Inferior parietal cortex (tissue), 1 donor: ENCODE measurements around the gene SH3TC1.

Experiments used
- DNase-seq: peaks from one replicate; pipeline ENCODE4 v3.0.0-alpha.2; 2016; ENCODE audit errors: extremely low spot score

The SH3TC1 gene

DNA sequence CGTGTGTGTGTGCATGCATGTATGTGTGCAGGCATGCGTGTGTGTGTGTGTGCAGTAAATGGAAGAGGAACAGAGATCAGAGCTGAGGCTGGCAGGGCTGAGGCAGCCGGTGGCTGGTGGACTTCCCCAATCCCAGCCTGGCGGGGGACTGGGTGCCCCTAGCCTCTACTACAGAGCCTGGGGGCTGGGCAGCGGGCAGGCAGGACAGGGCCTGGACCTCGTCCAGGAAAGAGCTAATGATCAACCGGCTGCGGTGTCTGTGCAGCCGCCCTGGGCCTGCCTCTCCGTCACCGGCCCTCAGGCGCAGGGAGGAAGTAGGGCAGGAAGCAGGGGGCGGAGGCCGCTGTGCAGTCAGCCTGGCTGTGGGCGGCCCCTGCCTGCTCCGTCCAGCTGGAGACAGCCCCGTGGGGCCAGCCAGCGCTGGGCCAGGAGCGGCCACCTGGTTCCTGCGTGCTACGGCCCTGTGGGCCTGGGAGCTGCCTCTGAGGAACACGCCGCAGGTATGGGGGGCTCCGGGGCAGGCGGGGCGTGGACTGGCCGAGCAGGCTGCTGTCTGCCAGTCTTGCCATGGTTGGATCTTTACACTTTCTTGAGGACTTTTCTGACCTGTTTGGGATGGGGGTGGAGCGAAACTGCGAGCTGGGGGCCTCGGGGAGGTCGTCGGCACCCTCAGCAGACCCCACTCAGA is at the start of gene SH3TC1:
Gene SH3TC1, plus strand, starts transcription at position 385 of the 688 bp plus-strand sequence. CDS start 5,905 bp downstream, outside the sequence.
- DNase-seq, result peak; percentile 39

GRCh38 chr4:8149664-8150063 is 49.4 kb upstream of the SH3TC1 start:
- DNase-seq, result no peak

DNA sequence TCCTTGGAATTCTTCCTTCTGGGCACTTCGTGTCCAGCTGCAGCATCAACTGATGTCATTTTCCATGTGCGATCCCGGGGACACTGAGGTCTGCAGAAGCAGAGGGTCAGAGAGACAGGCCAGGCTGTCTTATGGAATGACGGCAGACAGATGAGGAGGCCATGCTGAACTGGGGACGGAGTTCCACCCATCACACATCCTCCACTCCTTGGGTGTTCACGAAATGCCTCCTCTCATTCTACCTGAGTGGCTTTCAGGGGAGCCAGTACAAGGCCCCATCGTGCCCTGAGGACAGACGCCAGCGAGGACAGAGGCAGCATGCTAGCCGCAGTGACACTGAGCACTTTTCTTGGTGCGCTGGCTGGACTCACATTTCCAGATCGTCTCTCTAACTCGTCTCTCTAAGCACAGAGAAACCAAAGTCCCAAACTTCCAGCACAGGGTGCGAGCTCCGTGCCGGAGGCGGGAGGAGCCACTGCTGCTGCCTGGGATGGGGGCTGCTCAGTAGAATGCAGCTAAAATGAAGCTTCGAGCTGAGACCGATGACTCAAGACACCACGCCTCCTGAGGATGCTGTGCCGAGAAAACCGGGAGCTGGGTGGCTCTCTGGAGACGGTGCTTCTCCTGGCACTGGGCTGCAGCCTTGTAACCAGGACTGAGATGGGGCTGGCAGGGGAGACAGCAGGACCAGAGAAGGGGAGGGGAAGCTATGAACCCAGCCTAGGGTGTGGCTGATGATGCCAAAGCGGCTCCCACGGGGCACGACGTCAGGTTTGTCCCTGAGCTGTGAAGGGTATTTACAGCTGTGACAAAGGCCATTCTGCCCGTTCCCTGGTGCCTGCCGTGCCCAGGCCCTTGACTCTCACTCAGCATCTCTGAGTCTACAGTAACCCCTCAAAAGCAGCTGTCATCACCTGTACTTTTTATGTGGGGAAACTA is 48.7 kb upstream of the SH3TC1 start:
- DNase-seq, result no peak

GRCh38 chr4:8151165-8151650 is 47.9 kb upstream of the SH3TC1 start:
- DNase-seq, result no peak

DNA sequence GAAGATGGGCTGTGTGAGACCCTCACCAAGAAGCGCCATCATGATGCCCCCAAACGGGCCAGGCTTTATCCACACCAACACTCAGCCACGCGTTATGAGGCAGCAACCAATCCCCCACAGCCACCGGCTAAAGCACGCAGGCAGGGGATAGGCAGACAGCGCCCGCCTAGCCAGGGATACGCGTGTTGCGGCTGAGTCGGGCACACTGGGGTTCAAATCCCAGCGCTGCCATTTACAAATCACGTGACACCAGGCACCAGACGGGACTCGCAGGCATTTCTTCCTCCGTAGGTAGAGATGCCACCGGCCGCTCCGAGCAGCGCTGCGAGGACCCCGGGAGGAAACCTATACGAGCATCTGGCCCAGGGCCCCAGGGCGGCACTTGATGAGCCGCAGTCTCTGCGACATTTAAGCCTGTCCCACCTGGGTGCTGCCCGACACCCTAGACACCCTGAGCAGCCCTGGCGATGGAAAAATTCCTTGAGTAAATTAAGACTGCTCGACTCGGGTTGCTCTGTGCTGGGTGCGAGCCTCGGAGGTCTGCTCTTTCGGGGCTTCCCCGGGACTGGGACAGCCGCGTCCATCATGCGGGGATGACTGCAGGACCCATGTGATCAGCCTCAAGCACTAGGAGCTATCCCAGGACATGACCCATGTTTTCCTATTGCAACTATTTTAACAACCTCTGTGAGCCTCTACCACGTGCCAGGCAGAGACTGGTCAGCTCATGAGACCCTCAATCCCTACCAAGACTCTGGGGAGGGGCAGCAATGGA is 46.8 kb upstream of the SH3TC1 start:
- DNase-seq, result no peak

DNA sequence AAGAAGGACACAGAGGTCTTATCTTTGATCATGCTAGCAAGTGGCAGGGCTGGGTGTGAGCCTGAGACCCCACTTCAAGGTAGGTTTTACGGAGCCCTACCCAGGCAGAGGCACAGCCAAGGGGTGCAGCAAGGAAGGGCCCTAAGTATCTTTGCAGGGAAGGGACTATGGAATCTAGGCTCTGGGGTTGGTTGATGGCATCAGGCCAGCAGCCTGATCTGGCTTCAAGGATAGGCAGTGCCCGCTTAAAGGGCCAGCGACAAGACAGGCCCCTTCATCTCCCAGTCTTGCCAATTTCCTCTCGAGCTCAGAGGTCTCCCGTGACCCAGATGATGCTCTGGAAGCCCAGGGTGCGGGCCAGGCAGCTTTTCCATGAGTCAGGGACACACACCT is 46.2 kb upstream of the SH3TC1 start:
- no peak for DNase-seq

- no peak for DNase-seq
Observed at GRCh38 chr4:8153441-8153840, 45.6 kb upstream of the SH3TC1 start.

DNA sequence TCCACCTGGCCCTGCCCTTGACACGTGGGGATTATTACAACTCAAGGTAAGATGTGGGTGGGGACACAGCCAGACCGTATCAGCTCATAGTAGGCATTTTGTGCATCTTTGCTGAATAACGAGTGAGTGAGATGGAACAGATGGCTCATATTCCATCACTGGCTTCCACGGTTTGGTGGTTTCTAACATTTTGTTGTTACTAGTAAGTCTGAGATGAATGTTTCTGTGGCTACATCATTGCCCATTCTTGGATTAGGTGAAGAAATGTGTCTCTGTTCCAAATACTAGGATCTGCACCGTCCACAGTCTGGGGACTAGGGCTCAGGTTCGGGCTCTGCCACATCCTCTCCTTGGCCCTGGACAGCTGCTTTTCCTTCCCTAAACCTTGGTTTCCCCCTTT is 44.0 kb upstream of the SH3TC1 start:
- DNase-seq, result no peak

GRCh38 chr4:8155660-8156421 is 43.2 kb upstream of the SH3TC1 start:
- DNase-seq, result no peak

DNA sequence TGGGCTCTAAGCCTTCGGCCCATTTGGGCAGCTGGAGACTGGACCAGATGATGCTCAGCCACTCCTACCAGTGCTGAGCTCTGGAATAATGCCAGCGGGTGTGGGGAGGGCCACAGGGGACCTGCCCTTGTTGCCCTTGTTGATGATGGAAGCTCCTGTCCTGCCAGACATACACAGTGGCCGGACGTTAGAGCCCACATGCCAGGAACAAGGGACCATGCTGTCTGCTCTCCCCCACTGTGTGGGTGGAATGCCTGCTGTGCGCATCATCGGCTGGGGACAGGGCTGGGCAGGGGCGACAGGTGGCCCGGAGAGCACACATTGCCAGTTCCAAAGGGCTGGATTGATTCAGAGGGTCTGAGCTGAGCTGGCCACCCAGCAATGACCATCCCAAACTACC is 42.5 kb upstream of the SH3TC1 start:
- DNase-seq, result no peak

- no peak for DNase-seq
Observed at GRCh38 chr4:8157496-8157895, 41.6 kb upstream of the SH3TC1 start.

- no peak for DNase-seq
Observed at GRCh38 chr4:8157944-8158709, 41.0 kb upstream of the SH3TC1 start.

GRCh38 chr4:8158710-8159536 is 40.2 kb upstream of the SH3TC1 start, which contains the start of gene ABLIM2:
TSS of gene ABLIM2 (minus strand) at chr4:8158813. CDS start at chr4:8158689, 124 bp downstream.
- DNase-seq, result peak; percentile 97

- no peak for DNase-seq
Observed at GRCh38 chr4:8159537-8160232, 39.4 kb upstream of the SH3TC1 start.

DNA sequence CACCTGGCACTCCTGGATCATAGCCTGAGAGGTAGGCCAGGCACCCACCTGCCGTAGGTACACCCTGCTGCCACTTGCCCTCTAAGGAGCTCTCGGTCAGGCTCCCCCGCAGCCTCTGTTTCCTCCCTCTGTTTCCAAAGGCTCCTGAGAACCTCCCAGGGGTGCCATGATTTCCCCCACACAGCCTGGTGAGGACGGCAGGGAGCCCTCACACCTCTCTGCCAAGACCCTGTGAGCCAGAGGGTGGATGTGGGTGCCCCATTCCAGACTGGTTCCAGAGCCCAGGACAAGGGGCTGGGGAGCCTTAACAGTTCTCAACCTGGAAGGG is 38.9 kb upstream of the SH3TC1 start:
- no peak for DNase-seq

GRCh38 chr4:8160572-8160971 is 38.5 kb upstream of the SH3TC1 start:
- no peak for DNase-seq

- DNase-seq, result no peak
Observed at GRCh38 chr4:8162625-8163024, 36.5 kb upstream of the SH3TC1 start.

DNA sequence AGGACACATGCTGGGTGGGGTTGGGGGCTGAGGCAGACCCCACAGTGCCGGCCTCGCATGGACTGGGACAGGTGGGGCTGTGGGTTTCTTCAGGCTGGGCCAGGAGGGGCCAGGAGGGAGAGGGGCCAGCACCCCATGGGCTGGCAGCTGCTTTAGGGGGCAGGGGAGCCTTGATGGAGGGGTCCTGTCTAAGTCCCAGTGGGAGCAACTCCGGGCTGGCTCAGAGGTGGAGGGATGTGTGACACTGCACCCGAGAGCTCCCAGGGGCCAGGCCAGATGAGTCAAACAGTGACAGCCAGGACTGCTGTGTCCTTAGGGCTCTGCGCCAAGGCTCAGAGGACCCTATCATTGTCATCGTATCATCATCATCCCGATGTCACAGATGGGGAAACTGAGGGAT is 36.1 kb upstream of the SH3TC1 start:
- no peak for DNase-seq
